Vagina (tissue), 2 donors: ENCODE measurements around the gene SLC6A4.

Experiments used
- POLR2A ChIP-seq, 2 donors: fragments of 450-650 bp; IDR thresholded peaks; one replicate each; pipeline ENCODE4 v1.6.1; 2017; ENCODE audit warnings: antibody characterized with exemption in 2 of 2, mild to moderate bottlenecking in 2 of 2, moderate library complexity in 2 of 2
- TF ChIP-seq, protein P1 (sequence below), 3 experiments: fragments of 450-650 bp in 2 of 3; fragments of 200-600 bp in 1 of 3; sonication (generic) in 1 of 3; IDR thresholded peaks; one replicate each; pipeline ENCODE4 v1.5.1; 2017 to 2019; ENCODE audit warnings: antibody characterized with exemption in 3 of 3, mild to moderate bottlenecking in 2 of 3, moderate library complexity in 2 of 3

DNA sequence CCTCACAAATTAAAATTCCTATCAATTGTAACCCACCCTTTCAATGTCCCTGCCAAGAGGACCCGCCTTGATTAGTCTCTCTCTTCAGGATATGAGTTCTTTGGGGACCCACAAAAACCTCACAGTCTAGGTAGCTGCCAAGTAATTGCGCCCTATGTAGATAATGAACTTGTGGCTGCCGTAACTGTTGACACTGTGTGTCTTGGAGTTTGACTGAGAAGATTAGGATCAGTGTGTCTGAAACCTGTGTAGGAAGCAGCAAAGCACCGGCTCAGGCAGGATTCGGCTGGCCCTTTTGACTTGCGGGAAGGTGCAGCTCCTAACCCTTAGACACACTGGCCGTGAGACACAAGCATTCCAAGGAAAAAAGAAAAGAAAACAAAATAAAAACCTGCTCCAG is 17.8 kb upstream of the SLC6A4 start:
- TF ChIP-seq, protein P1, sequence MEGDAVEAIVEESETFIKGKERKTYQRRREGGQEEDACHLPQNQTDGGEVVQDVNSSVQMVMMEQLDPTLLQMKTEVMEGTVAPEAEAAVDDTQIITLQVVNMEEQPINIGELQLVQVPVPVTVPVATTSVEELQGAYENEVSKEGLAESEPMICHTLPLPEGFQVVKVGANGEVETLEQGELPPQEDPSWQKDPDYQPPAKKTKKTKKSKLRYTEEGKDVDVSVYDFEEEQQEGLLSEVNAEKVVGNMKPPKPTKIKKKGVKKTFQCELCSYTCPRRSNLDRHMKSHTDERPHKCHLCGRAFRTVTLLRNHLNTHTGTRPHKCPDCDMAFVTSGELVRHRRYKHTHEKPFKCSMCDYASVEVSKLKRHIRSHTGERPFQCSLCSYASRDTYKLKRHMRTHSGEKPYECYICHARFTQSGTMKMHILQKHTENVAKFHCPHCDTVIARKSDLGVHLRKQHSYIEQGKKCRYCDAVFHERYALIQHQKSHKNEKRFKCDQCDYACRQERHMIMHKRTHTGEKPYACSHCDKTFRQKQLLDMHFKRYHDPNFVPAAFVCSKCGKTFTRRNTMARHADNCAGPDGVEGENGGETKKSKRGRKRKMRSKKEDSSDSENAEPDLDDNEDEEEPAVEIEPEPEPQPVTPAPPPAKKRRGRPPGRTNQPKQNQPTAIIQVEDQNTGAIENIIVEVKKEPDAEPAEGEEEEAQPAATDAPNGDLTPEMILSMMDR (IDR thresholded peaks at IDR 0.05): no peak
- no peak for TF ChIP-seq POLR2A (IDR thresholded peaks at IDR 0.05)
